Ovary (tissue), 9 donors: ENCODE data around the gene CPXM2. TPM values are rescaled to one million over a fixed set of nuclear protein-coding genes. Genes with fewer than 3 reads are reported as not detected.

Experiments used
- DNase-seq, 5 donors: peaks; one replicate each; pipeline ENCODE4 v3.0.0-alpha.2; 2019 to 2020
- H3K27ac ChIP-seq, 2 donors: fragments of 200-600 bp; one replicate each; pipeline versions ENCODE4 v1.5.1 to v1.8.0; 2019 to 2022
- H3K27me3 ChIP-seq: fragments of 200-600 bp; one replicate; pipeline ENCODE4 v1.8.0; 2022
- H3K36me3 ChIP-seq: fragments of 200-600 bp; sonication (generic); one replicate; pipeline ENCODE4 v1.5.1; 2019
- H3K4me1 ChIP-seq: one replicate; pipeline ENCODE4 v1.8.1; 2013; ENCODE audit warnings: mild to moderate bottlenecking, moderate library complexity; ENCODE audit not compliant: insufficient read depth
- H3K4me3 ChIP-seq: fragments of 200-600 bp; sonication (generic); one replicate; pipeline ENCODE4 v1.5.1; 2017
- H3K9me3 ChIP-seq, 2 donors: fragments of 200-600 bp in 1 of 2; sonication (generic) in 1 of 2; one replicate each; pipeline versions ENCODE4 v1.5.1 to v1.8.1; 2013 to 2019; ENCODE audit warnings: mild to moderate bottlenecking in 1 of 2, moderate library complexity in 1 of 2
- EP300 ChIP-seq: sonication (generic); formaldehyde crosslinking; IDR thresholded peaks from one replicate; pipeline ENCODE4 v1.6.1; 2017; ENCODE audit warnings: antibody characterized with exemption
- POLR2A ChIP-seq: fragments of 450-650 bp; IDR thresholded peaks from one replicate; pipeline ENCODE4 v1.6.1; 2017; ENCODE audit warnings: antibody characterized with exemption, mild to moderate bottlenecking, moderate library complexity
- WGBS, 3 donors: extraction: QIAGEN DNeasy Blood & Tissue Kit in 1 of 3; methylation state at CpG; one replicate each; pipeline versions ENCODE4 v1.1.5 to v1.1.7; 2013 to 2017; 5-methylcytosine and 5-hydroxymethylcytosine counted together
- intact Hi-C, 4 donors: fragments of 100-400 bp; cut with DNase I; formaldehyde crosslinking; loops; one replicate each; pipeline versions ENCODE4 v1.11.0 to v1.15.1; 2022 to 2023
- polyA plus RNA-seq, 2 donors: library from polyadenylated mRNA; stranded (reverse); fragments of 200-250 nt in 1 of 2; fragments of 350-450 nt in 1 of 2; fragmentation: Illumina TruSeq in 1 of 2; extraction: RNeasy Lipid Tissue Mini Kit (QIAGEN cat#74804) in 1 of 2; gene quantifications; one replicate each; pipeline ENCODE4 v1.2.3, GENCODE V29; 2013 to 2014
- total RNA-seq, 7 donors: library from RNA; depleted of rRNA in 2 of 7; stranded (reverse); fragments of >200 nt in 2 of 7; fragmentation: NEBNext Ultra II Directional in 3 of 7; extraction: Animal tissue kit (Norgen Biotek cat#: 25700) in 3 of 7; gene quantifications; one replicate each; pipeline versions ENCODE4 v1.1.0 to v1.2.4, GENCODE V29; 2016 to 2023
- TF ChIP-seq, protein P1 (sequence below), 3 donors: fragments of 450-650 bp in 2 of 3; fragments of 200-600 bp in 1 of 3; IDR thresholded peaks; one replicate each; pipeline versions ENCODE4 v1.5.1 to v1.8.0; 2016 to 2022; ENCODE audit warnings: antibody characterized with exemption in 3 of 3, mild to moderate bottlenecking in 1 of 3
- donor health status: DM: no; HTN: no; CAD: no; lungs with moderate emphysema.
- donor health status: DM: no; HTN: no; CAD: no.
- donor health status: Bipolar disorder and iron deficiency.
- donor health status: DM: yes; HTN: yes; CAD: no.
- donor health status: DM: no; HTN: no; CAD: no.
- donor health status: DM: yes; HTN: yes; CAD: no.

The CPXM2 gene
- total and polyA plus RNA-seq, 9 donors = 5.5 to 66.0 (median 13.3) TPM

DNA sequence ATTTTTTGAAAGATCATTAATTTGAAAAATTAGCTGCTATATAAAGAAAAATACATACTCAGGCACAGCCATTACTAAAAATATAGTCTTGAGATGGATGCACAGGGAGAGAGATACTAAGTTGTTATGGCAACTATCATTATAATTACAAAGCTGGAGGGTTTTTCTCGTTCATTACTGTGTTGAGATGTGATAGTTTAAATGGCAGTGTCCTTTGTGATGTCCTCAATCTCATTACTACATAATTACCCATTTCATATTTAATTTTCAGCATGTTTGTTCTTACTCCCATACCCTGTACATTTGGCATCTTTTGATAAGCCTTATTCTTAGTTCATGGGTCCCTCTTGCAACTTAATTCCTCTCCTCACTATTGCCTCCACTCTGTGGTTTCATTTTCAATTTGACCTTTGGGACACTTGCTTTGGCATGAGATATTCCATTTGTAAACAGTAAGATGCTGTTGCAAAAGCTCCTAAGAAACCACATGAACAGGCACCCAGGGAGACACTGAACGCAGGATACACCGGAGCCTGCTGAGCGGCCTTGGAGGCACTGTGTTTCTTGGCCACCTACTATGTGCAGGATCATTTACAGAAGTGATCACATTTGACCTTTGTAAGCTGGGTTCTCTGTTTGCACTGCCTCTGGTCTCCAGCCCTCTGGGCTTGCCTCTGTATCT lies 4.8 kb upstream of the CPXM2 start:
- TF ChIP-seq, protein P1, sequence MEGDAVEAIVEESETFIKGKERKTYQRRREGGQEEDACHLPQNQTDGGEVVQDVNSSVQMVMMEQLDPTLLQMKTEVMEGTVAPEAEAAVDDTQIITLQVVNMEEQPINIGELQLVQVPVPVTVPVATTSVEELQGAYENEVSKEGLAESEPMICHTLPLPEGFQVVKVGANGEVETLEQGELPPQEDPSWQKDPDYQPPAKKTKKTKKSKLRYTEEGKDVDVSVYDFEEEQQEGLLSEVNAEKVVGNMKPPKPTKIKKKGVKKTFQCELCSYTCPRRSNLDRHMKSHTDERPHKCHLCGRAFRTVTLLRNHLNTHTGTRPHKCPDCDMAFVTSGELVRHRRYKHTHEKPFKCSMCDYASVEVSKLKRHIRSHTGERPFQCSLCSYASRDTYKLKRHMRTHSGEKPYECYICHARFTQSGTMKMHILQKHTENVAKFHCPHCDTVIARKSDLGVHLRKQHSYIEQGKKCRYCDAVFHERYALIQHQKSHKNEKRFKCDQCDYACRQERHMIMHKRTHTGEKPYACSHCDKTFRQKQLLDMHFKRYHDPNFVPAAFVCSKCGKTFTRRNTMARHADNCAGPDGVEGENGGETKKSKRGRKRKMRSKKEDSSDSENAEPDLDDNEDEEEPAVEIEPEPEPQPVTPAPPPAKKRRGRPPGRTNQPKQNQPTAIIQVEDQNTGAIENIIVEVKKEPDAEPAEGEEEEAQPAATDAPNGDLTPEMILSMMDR (IDR thresholded peaks at IDR 0.05) = no peak
- TF ChIP-seq EP300 = no peak
- no peak for TF ChIP-seq POLR2A
- intact Hi-C loops = no loop called here
- 70 to 74% (median 73%) methylated on average over 4 of the region's 4 CpGs for WGBS, 3 donors
- no peak for DNase-seq
- peaks cover 2% of the 10 kb centered on the region for H3K4me1 ChIP-seq
- H3K4me3 ChIP-seq = no peak overlapping the region
- H3K36me3 ChIP-seq = no peaks in the 10 kb centered on the region
- H3K27me3 ChIP-seq = no peaks in the 10 kb centered on the region
- H3K27ac ChIP-seq = no peak overlapping the region
- no peaks in the 10 kb centered on the region for H3K9me3 ChIP-seq

DNA sequence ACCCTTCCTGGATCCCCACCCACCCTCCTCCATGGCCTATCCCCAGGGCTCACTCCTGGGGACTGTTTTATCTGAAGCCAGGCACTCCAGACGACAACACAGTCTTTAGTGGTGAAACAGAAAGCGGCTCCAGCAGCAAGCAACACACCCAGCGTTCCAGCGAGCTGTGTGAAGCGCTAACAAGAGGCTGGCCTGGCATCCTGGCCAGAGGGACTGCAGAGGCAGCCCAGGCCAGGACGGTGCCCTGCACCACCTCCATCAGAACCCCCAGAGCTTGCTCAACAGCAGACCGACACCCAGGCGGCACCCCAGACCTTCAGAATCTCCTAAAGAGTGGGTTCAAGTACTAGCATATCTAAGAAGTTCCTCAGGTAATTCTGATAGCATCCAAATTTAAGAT lies 2.0 kb upstream of the CPXM2 start:
- no peak overlapping the region for H3K4me3 ChIP-seq
- no peaks in the 10 kb centered on the region for H3K36me3 ChIP-seq
- H3K27ac ChIP-seq = no peak overlapping the region
- no peak for DNase-seq
- TF ChIP-seq POLR2A (no peak), EP300 (no peak)
- TF ChIP-seq, protein P1 (IDR thresholded peaks at IDR 0.05) = no peak
- 86 to 89% (median 86%) methylated on average over 8 of the region's 8 CpGs for WGBS, 3 donors
- intact Hi-C loops = no loop called here
- H3K27me3 ChIP-seq = no peaks in the 10 kb centered on the region
- H3K9me3 ChIP-seq = no peaks in the 10 kb centered on the region
- peaks cover 8% of the 10 kb centered on the region for H3K4me1 ChIP-seq

DNA sequence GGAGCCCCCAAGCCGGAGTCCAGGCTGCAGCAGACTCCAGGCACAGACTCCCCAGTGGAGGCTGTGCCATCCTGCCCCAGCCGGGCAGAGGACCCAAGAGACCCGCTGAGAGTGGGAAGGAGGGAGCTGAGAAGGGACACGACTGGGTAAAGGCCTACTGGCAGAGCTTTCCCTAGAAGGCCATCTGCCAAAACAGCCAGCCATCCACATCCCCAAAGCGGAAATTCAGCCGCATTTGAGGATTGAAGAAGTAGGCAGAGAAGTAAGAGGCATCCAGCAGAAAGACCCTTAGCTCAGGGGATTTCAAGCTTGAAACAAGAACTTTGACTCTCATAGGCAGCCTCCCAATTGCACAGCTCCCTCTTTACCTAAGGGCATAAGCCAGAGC lies 857 bp downstream of the CPXM2 start:
- Histone ChIP-seq H3K4me3 (peak overlapping the region; percentile 45), H3K4me1 (peaks cover 8% of the 10 kb centered on the region), H3K9me3 (no peaks in the 10 kb centered on the region), H3K27ac (peak overlapping the region; percentile 61 to 75), H3K36me3 (no peaks in the 10 kb centered on the region), H3K27me3 (no peaks in the 10 kb centered on the region)
- intact Hi-C loops = no loop called here
- WGBS, 3 donors = 25 to 38% (median 26%) methylated on average over 6 of the region's 6 CpGs
- DNase-seq = peak in 1 of 5 donors; percentile 29
- TF ChIP-seq, protein P1 (IDR thresholded peaks at IDR 0.05) = no peak
- no peak for TF ChIP-seq POLR2A
- no peak for TF ChIP-seq EP300

DNA sequence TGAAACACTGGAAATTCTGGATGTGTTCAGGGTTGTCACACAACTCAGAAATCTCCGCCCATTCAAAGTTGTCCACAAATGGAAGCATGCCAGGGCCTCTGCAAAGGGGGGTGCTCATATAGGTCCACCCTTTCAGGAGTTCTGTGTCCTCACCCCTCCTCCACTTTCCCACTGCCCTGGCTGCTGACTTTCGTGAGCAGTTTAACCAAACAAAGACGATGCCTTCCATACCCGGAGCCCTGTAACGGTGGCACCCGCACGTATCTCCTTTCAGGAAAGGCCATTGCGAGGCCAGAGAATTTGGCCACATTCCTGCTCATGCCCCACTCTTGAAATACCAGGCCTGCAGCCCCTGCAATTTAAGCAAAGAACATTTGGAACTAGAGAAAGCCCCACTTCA lies 1.4 kb downstream of the CPXM2 start:
- peak in 1 of 5 donors; percentile 32 for DNase-seq
- H3K4me3 ChIP-seq = peak overlapping the region; percentile 45
- H3K27me3 ChIP-seq = no peaks in the 10 kb centered on the region
- H3K27ac ChIP-seq = peak overlapping the region in 1 of 2 donors; percentile 75
- H3K36me3 ChIP-seq = no peaks in the 10 kb centered on the region
- H3K4me1 ChIP-seq = peaks cover 8% of the 10 kb centered on the region
- 51 to 64% (median 57%) methylated on average over 8 of the region's 8 CpGs for WGBS, 3 donors
- no peaks in the 10 kb centered on the region for H3K9me3 ChIP-seq
- intact Hi-C loops = no loop called here
- TF ChIP-seq EP300 = no peak
- TF ChIP-seq, protein P1 (IDR thresholded peaks at IDR 0.05) = no peak
- no peak for TF ChIP-seq POLR2A
